CD1c-positive myeloid dendritic cell (primary cell): ENCODE data around the gene PDE4D.

Experiments used
- DNase-seq: peaks from one replicate; pipeline ENCODE4 v3.0.0-alpha.2; 2016; ENCODE audit errors: extremely low spot score

PDE4D gene

GRCh38 chr5:59517926-59518585, 375.5 kb downstream of the PDE4D start:
- DNase-seq, result no peak

- DNase-seq, result no peak
Observed at GRCh38 chr5:59516161-59516560, 377.4 kb downstream of the PDE4D start.

- DNase-seq, result peak; percentile 12
Observed at GRCh38 chr5:59506285-59506877, 387.1 kb downstream of the PDE4D start.

GRCh38 chr5:59504043-59504442, 389.5 kb downstream of the PDE4D start:
- DNase-seq, result no peak

- no peak for DNase-seq
Observed at GRCh38 chr5:59503220-59503619, 390.3 kb downstream of the PDE4D start.

- no peak for DNase-seq
Observed at GRCh38 chr5:59501316-59501715, 392.2 kb downstream of the PDE4D start.

- DNase-seq, result no peak
Observed at GRCh38 chr5:59500014-59500413, 393.5 kb downstream of the PDE4D start.

GRCh38 chr5:59497207-59497606, 396.3 kb downstream of the PDE4D start:
- no peak for DNase-seq

GRCh38 chr5:59496524-59497134, 396.9 kb downstream of the PDE4D start:
- DNase-seq, result no peak

- DNase-seq, result no peak
Observed at GRCh38 chr5:59491945-59492344, 401.6 kb downstream of the PDE4D start.

- DNase-seq, result no peak
Observed at GRCh38 chr5:59489551-59489950, 404.0 kb downstream of the PDE4D start.

GRCh38 chr5:59487772-59488729, 405.5 kb downstream of the PDE4D start:
- no peak for DNase-seq

- DNase-seq, result no peak
Observed at GRCh38 chr5:59487068-59487686, 406.3 kb downstream of the PDE4D start.

- DNase-seq, result no peak
Observed at GRCh38 chr5:59486508-59486907, 407.0 kb downstream of the PDE4D start.

- no peak for DNase-seq
Observed at GRCh38 chr5:59485629-59486439, 407.7 kb downstream of the PDE4D start.

GRCh38 chr5:59485107-59485506, 408.4 kb downstream of the PDE4D start:
- DNase-seq, result no peak

GRCh38 chr5:59484618-59485017, 408.9 kb downstream of the PDE4D start:
- no peak for DNase-seq

- DNase-seq, result no peak
Observed at GRCh38 chr5:59483971-59484472, 409.5 kb downstream of the PDE4D start.

GRCh38 chr5:59479086-59479485, 414.4 kb downstream of the PDE4D start:
- DNase-seq, result no peak

- no peak for DNase-seq
Observed at GRCh38 chr5:59474324-59474723, 419.2 kb downstream of the PDE4D start.

GRCh38 chr5:59473611-59474010, 419.9 kb downstream of the PDE4D start:
- no peak for DNase-seq
